ENCODE results near the gene MTMR12. TPM values are rescaled to one million over a fixed set of nuclear protein-coding genes. Genes with fewer than 3 reads are reported as not detected.

The MTMR12 gene
- total RNA-seq, 2 experiments from 2014 or later, result 33.6 to 71.9 TPM

- BruUV-seq (replicated peaks), result no TSS peak
These were observed 38.9 kb downstream of the MTMR12 start for GRCh38 chr5:32273821-32274220.

GRCh38 chr5:32272746-32273145 is 40.0 kb downstream of the MTMR12 start:
- ChIA-PET POLR2A (interaction anchor here (0.6 to 1.6 kb wide), 4 partner anchors 8 to 132 kb away, joined by 3 to 6 read pairs (median 4); no protein-coding TSS in a partner anchor), CTCF (ENCODE audit: unreplicated experiment) (no interaction called here)
- DNase-seq (ENCODE audit: low spot score), result no peak
- BruUV-seq (replicated peaks), result no TSS peak
- Histone ChIP-seq H3K27ac (ENCODE audit: low read depth, low read length, poor library complexity, severe bottlenecking) (no peak overlapping the region), H3K36me3 (ENCODE audit: insufficient read depth, low read length) (peaks cover 91% of the 10 kb centered on the region), H3K9me3 (ENCODE audit: low read length) (no peaks in the 10 kb centered on the region), H3K79me2 (ENCODE audit: insufficient read depth, low read depth, low read length) (peaks cover 22% of the 10 kb centered on the region), H3K4me3 (ENCODE audit: low read depth, low read length, poor library complexity, severe bottlenecking) (no peak overlapping the region), H3K4me2 (ENCODE audit: low read length) (no peak overlapping the region), H2AFZ (ENCODE audit: low read length) (no peak overlapping the region), H4K20me1 (ENCODE audit: insufficient read depth, low read length) (no peaks in the 10 kb centered on the region; the same call in 1 of the 2 replicates), H3K9me2 (ENCODE audit: insufficient read depth, low read length) (no peaks in the 10 kb centered on the region), H3K4me1 (ENCODE audit: insufficient read depth, low read length, poor library complexity, severe bottlenecking) (peaks cover 19% of the 10 kb centered on the region)
- no peak for TF ChIP-seq EZH2phosphoT487 (IDR thresholded peaks at IDR 0.05; ENCODE audit: borderline replicate concordance, low read depth, low read length)
- TF ChIP-seq CTCF (conservative IDR thresholded peaks at IDR 0.05; ENCODE audit: low read length), result no peak
- intact Hi-C loops (cut with micrococcal nuclease; ENCODE audit: unreplicated experiment), result no loop called here

More at GRCh38 chr5:32273821-32274220, 38.9 kb downstream of the MTMR12 start:
- H2AFZ ChIP-seq (ENCODE audit: low read length), result no peak overlapping the region
- TF ChIP-seq EZH2phosphoT487 (IDR thresholded peaks at IDR 0.05; ENCODE audit: borderline replicate concordance, low read depth, low read length) (no peak), CTCF (conservative IDR thresholded peaks at IDR 0.05; ENCODE audit: low read length) (no peak)
- H3K4me2 ChIP-seq (ENCODE audit: low read length), result no peak overlapping the region
- H3K9me3 ChIP-seq (ENCODE audit: low read length), result no peaks in the 10 kb centered on the region
- peaks cover 27% of the 10 kb centered on the region for H3K4me1 ChIP-seq (ENCODE audit: insufficient read depth, low read length, poor library complexity, severe bottlenecking)
- H3K4me3 ChIP-seq (ENCODE audit: low read depth, low read length, poor library complexity, severe bottlenecking), result no peak overlapping the region
- peaks cover 30% of the 10 kb centered on the region for H3K79me2 ChIP-seq (ENCODE audit: insufficient read depth, low read depth, low read length)
- no peak for DNase-seq (ENCODE audit: low spot score)
- no peaks in the 10 kb centered on the region; the same call in 1 of the 2 replicates for H4K20me1 ChIP-seq (ENCODE audit: insufficient read depth, low read length)
- no peak overlapping the region for H3K27ac ChIP-seq (ENCODE audit: low read depth, low read length, poor library complexity, severe bottlenecking)
- no peaks in the 10 kb centered on the region for H3K9me2 ChIP-seq (ENCODE audit: insufficient read depth, low read length)
- CTCF ChIA-PET (ENCODE audit: unreplicated experiment), result no interaction called here
- POLR2A ChIA-PET, result interaction anchor here (1.0 to 1.6 kb wide), 4 partner anchors 10 to 46 kb away, joined by 3 to 5 read pairs (median 3); no protein-coding TSS in a partner anchor
- H3K36me3 ChIP-seq (ENCODE audit: insufficient read depth, low read length), result peaks cover 88% of the 10 kb centered on the region
- intact Hi-C loops (cut with micrococcal nuclease; ENCODE audit: unreplicated experiment), result no loop called here

DNA sequence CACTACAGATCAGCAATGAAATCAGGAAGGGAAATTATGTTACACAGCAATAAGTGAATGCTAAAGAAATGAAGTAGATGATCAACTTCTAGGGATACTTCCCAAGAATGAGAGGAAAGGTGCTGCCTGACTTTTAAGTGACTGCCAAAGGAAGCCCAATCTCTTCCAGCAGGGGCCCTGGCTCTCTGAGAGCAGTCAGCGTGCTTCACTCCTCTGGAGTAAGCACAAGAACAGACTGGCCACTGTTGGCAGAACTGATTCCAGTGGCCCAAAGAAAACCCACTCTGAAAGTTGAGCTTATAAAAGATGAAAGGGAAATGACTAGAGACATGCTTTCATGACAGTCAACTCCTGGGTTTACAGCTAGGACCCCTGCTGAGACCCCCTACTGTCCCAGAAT is 41.8 kb downstream of the MTMR12 start:
- Histone ChIP-seq H4K20me1 (ENCODE audit: insufficient read depth, low read length) (no peaks in the 10 kb centered on the region; the same call in 1 of the 2 replicates), H3K9me2 (ENCODE audit: insufficient read depth, low read length) (no peaks in the 10 kb centered on the region), H3K36me3 (ENCODE audit: insufficient read depth, low read length) (peaks cover 92% of the 10 kb centered on the region), H3K4me1 (ENCODE audit: insufficient read depth, low read length, poor library complexity, severe bottlenecking) (peaks cover 1% of the 10 kb centered on the region), H3K79me2 (ENCODE audit: insufficient read depth, low read depth, low read length) (peaks cover 8% of the 10 kb centered on the region; the same call in 1 of the 2 replicates), H3K4me3 (ENCODE audit: low read depth, low read length, poor library complexity, severe bottlenecking) (no peak overlapping the region), H3K27ac (ENCODE audit: low read depth, low read length, poor library complexity, severe bottlenecking) (no peak overlapping the region), H3K4me2 (ENCODE audit: low read length) (no peak overlapping the region), H3K9me3 (ENCODE audit: low read length) (no peaks in the 10 kb centered on the region), H2AFZ (ENCODE audit: low read length) (no peak overlapping the region)
- intact Hi-C loops (cut with micrococcal nuclease; ENCODE audit: unreplicated experiment), result no loop called here
- CTCF ChIA-PET (ENCODE audit: unreplicated experiment), result no interaction called here
- no TSS peak for BruUV-seq (replicated peaks)
- no peak for DNase-seq (ENCODE audit: low spot score)
- TF ChIP-seq EZH2phosphoT487 (IDR thresholded peaks at IDR 0.05; ENCODE audit: borderline replicate concordance, low read depth, low read length), result no peak
- TF ChIP-seq CTCF (conservative IDR thresholded peaks at IDR 0.05; ENCODE audit: low read length), result no peak
- POLR2A ChIA-PET, result interaction anchor here (0.6 to 1.5 kb wide), 4 partner anchors 9 to 94 kb away, joined by 3 to 6 read pairs (median 4); no protein-coding TSS in a partner anchor
